NT2/D1 (cell line): ENCODE measurements around the gene CLEC16A.

ENCODE experiments used
- SUZ12 ChIP-seq: IDR thresholded peaks from 2 replicates; pipeline ENCODE4 v1.6.1; 2011; ENCODE audit not compliant: insufficient read length, insufficient read depth; ENCODE audit errors: extremely low read depth
- YY1 ChIP-seq: IDR thresholded peaks from 2 replicates; pipeline ENCODE4 v1.6.1; 2011; ENCODE audit not compliant: insufficient read length, insufficient read depth
- ZNF274 ChIP-seq: IDR thresholded peaks from 2 replicates; pipeline ENCODE4 v1.6.1; 2011; ENCODE audit warnings: mild to moderate bottlenecking, low read depth, low read length

DNA sequence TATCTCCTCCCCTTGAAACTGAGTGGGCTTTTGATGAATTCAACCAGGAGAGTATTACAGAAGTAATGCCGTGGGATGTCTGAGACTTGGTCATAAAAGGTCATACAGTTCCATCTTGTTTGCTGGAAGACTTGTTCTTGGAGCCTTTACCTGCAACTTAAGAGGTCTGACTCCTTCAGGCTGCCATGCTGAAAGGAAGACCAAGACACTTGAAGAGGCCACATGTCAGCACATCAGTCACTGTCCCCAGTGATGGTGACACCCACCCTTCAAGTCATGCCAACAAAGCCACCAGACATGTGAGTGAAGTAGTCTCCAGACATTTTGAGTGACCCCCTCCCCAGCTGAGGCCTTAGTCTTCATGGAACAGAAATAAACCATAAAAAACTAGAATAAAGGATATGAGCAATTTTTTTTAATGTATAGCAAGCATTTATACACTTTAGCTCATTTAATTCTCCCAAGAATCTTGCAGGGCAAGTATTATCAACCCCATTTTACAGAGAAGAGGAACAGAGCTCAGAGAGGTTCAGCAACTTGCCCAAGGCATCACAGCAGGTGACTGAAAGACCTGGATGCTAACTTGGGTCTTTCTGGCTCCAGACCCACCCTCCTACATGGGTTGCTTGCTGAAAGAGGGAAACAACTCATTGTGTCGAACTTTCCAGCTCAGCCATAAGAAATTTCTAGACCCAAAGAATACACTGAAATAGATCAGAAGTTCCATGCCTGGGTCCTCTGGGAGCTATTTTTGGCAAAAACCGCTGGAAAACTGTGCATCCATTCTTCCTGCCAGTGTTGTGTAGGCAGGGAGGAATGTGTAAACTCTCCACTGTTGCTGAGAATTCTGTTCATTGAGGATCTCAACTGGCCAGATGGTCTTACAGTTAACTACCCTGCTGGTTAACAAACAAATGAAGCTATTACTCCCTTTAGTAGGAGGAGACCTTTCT lies 273.6 kb downstream of the CLEC16A start:
- TF ChIP-seq ZNF274 (no peak), YY1 (no peak), SUZ12 (no peak)
